Fibroblast of lung (primary cell): ENCODE measurements around the gene FOXB1.

Experiments
- EZH2 ChIP-seq: IDR thresholded peaks from 2 replicates; pipeline ENCODE4 v1.5.1; 2012; ENCODE audit warnings: low read length, control low read depth, mild to moderate bottlenecking; ENCODE audit errors: missing control alignments
- TF ChIP-seq, protein P1 (sequence below), 2 donors: IDR thresholded peaks in 1 of 2; conservative IDR thresholded peaks in 1 of 2; 1 replicate in 1 of 2; 2 replicates in 1 of 2; pipeline ENCODE4 v1.5.1; 2011 to 2012; ENCODE audit warnings: low read length in 2 of 2, control low read depth in 1 of 2, inconsistent platforms in 1 of 2, low read depth in 1 of 2, mild to moderate bottlenecking in 1 of 2

DNA sequence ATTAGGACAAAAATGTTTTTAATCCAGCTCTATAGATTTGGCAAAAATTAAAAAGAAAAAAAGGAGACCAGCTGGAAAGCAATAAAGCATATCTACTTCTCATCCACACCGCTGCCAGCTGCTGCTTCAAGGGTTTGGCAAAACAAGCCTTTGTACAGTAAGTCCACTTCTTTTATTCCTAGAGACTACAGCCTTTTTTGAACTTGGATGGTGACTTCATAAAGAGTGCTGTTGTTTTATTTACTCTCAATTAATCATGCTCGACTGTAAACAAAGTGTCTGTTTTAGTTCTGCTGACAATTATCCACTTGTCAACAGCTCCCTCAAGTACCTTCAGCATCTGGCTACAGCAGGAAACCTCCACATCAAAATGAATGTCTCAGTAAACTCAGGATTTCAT, 12.3 kb upstream of the FOXB1 start:
- TF ChIP-seq, protein P1, sequence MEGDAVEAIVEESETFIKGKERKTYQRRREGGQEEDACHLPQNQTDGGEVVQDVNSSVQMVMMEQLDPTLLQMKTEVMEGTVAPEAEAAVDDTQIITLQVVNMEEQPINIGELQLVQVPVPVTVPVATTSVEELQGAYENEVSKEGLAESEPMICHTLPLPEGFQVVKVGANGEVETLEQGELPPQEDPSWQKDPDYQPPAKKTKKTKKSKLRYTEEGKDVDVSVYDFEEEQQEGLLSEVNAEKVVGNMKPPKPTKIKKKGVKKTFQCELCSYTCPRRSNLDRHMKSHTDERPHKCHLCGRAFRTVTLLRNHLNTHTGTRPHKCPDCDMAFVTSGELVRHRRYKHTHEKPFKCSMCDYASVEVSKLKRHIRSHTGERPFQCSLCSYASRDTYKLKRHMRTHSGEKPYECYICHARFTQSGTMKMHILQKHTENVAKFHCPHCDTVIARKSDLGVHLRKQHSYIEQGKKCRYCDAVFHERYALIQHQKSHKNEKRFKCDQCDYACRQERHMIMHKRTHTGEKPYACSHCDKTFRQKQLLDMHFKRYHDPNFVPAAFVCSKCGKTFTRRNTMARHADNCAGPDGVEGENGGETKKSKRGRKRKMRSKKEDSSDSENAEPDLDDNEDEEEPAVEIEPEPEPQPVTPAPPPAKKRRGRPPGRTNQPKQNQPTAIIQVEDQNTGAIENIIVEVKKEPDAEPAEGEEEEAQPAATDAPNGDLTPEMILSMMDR (conservative IDR thresholded peaks at IDR 0.05 in 1 of 2, IDR thresholded peaks at IDR 0.05 in 1 of 2; ENCODE audit: low read depth in 1 of 2, low read length in 2 of 2) = no peak
- TF ChIP-seq EZH2 = no peak
